OCI-LY3 (cell line): ENCODE measurements around the gene GINS2.

Experiments
- H2AFZ ChIP-seq: fragments of 200-600, 300-600 bp; shearing (Covaris generic); 2 replicates; pipeline ENCODE4 v1.6.0; 2014; ENCODE audit warnings: antibody characterized with exemption, low read depth, low read length
- H3K27ac ChIP-seq: fragments of 200-600, 300-600 bp; sonication (generic); 2 replicates; pipeline ENCODE4 v1.5.1; 2014; ENCODE audit warnings: mild to moderate bottlenecking, low read length, moderate library complexity, mixed read lengths
- H3K27me3 ChIP-seq: fragments of 200-600, 300-600 bp; sonication (generic); 2 replicates; pipeline ENCODE4 v1.6.1; 2014; ENCODE audit warnings: low read depth, low read length, mixed read lengths
- H3K36me3 ChIP-seq: fragments of 200-600, 300-600 bp; sonication (generic); replicated peaks from 2 replicates; pipeline ENCODE3; 2014; ENCODE audit warnings: low read depth, low read length, mixed read lengths
- H3K4me1 ChIP-seq: fragments of 300-600, 200-600 bp; sonication (generic); 2 replicates; pipeline ENCODE4 v1.6.1; 2014; ENCODE audit warnings: low read length, mixed read lengths
- H3K4me2 ChIP-seq: fragments of 200-600, 300-600 bp; sonication (generic); 2 replicates; pipeline ENCODE4 v1.6.1; 2014; ENCODE audit warnings: low read length, mixed read lengths
- H3K4me3 ChIP-seq: fragments of 300-600, 200-600 bp; sonication (generic); 2 replicates; pipeline ENCODE4 v1.5.1; 2014; ENCODE audit warnings: antibody characterized with exemption, mild to moderate bottlenecking, low read length, moderate library complexity
- H3K79me2 ChIP-seq: fragments of 300-600, 200-600 bp; shearing (Covaris generic); 2 replicates; pipeline ENCODE4 v1.6.1; 2014; ENCODE audit warnings: mild to moderate bottlenecking, low read length, mixed read lengths
- H3K9ac ChIP-seq: fragments of 300-600, 200-600 bp; shearing (Covaris generic); 2 replicates; pipeline ENCODE4 v1.6.0; 2014; ENCODE audit warnings: mild to moderate bottlenecking, low read length, moderate library complexity
- H3K9me3 ChIP-seq: fragments of 200-600, 300-600 bp; shearing (Covaris generic); 2 replicates; pipeline ENCODE4 v1.6.1; 2014; ENCODE audit warnings: low read length, mixed read lengths; ENCODE audit not compliant: insufficient read depth
- H4K20me1 ChIP-seq: fragments of 200-600, 300-600 bp; sonication (generic); 2 replicates; pipeline ENCODE4 v1.6.1; 2016; ENCODE audit warnings: low read length, mixed read lengths; ENCODE audit not compliant: insufficient read depth
- CTCF ChIP-seq: fragments of 200-600, 300-600 bp; sonication (generic); IDR thresholded peaks from 2 replicates; pipeline ENCODE4 v1.5.1; 2014; ENCODE audit warnings: antibody characterized with exemption, low read length, low read depth
- EZH2phosphoT487 ChIP-seq: fragments of 200-600 bp; shearing (Covaris generic); IDR thresholded peaks from 2 replicates; pipeline ENCODE4 v1.6.1; 2018; ENCODE audit warnings: antibody characterized with exemption, mixed run types, low read depth

GINS2 gene

GRCh38 chr16:85640585-85640984, 48.2 kb downstream of the GINS2 start:
- Histone ChIP-seq H3K9ac (no peak overlapping the region), H3K27ac (no peak overlapping the region), H3K27me3 (no peaks in the 10 kb centered on the region), H3K4me2 (no peak overlapping the region), H3K4me3 (no peak overlapping the region), H2AFZ (no peak overlapping the region), H4K20me1 (peaks cover 94% of the 10 kb centered on the region), H3K4me1 (no peaks in the 10 kb centered on the region), H3K9me3 (no peaks in the 10 kb centered on the region), H3K36me3 (no peaks in the 10 kb centered on the region), H3K79me2 (no peaks in the 10 kb centered on the region; the same call in 1 of the 2 replicates)
- TF ChIP-seq CTCF (no peak), EZH2phosphoT487 (no peak)

- H3K4me1 ChIP-seq: no peaks in the 10 kb centered on the region
- no peaks in the 10 kb centered on the region for H3K9me3 ChIP-seq
- peaks cover 94% of the 10 kb centered on the region for H4K20me1 ChIP-seq
- no peak overlapping the region for H3K4me3 ChIP-seq
- H3K4me2 ChIP-seq: no peak overlapping the region
- no peak for TF ChIP-seq EZH2phosphoT487
- no peak for TF ChIP-seq CTCF
- no peak overlapping the region for H3K27ac ChIP-seq
- H3K79me2 ChIP-seq: no peaks in the 10 kb centered on the region; the same call in 1 of the 2 replicates
- H3K27me3 ChIP-seq: no peaks in the 10 kb centered on the region
- H3K9ac ChIP-seq: no peak overlapping the region
- no peak overlapping the region for H2AFZ ChIP-seq
- H3K36me3 ChIP-seq: no peaks in the 10 kb centered on the region
Observed at GRCh38 chr16:85640254-85640558, 48.5 kb downstream of the GINS2 start.

GRCh38 chr16:85639529-85640253, 49.1 kb downstream of the GINS2 start:
- peaks cover 94% of the 10 kb centered on the region for H4K20me1 ChIP-seq
- H2AFZ ChIP-seq: no peak overlapping the region
- no peak overlapping the region for H3K27ac ChIP-seq
- H3K79me2 ChIP-seq: no peaks in the 10 kb centered on the region; the same call in 1 of the 2 replicates
- no peaks in the 10 kb centered on the region for H3K4me1 ChIP-seq
- TF ChIP-seq CTCF: no peak
- no peak for TF ChIP-seq EZH2phosphoT487
- no peaks in the 10 kb centered on the region for H3K9me3 ChIP-seq
- no peak overlapping the region for H3K9ac ChIP-seq
- H3K4me2 ChIP-seq: no peak overlapping the region
- H3K27me3 ChIP-seq: no peaks in the 10 kb centered on the region
- H3K4me3 ChIP-seq: no peak overlapping the region
- no peaks in the 10 kb centered on the region for H3K36me3 ChIP-seq

- TF ChIP-seq CTCF (no peak), EZH2phosphoT487 (no peak)
- no peak overlapping the region for H3K27ac ChIP-seq
Observed at GRCh38 chr16:85638695-85639409, 49.9 kb downstream of the GINS2 start.

More at GRCh38 chr16:85638695-85639409, 49.9 kb downstream of the GINS2 start:
- no peaks in the 10 kb centered on the region for H3K4me1 ChIP-seq
- H3K27me3 ChIP-seq: no peaks in the 10 kb centered on the region
- H3K9me3 ChIP-seq: no peaks in the 10 kb centered on the region
- H3K9ac ChIP-seq: no peak overlapping the region
- H3K36me3 ChIP-seq: no peaks in the 10 kb centered on the region
- peaks cover 94% of the 10 kb centered on the region for H4K20me1 ChIP-seq
- H3K79me2 ChIP-seq: no peaks in the 10 kb centered on the region; the same call in 1 of the 2 replicates
- no peak overlapping the region for H3K4me2 ChIP-seq
- no peak overlapping the region for H3K4me3 ChIP-seq
- H2AFZ ChIP-seq: no peak overlapping the region
